Left forelimb (tissue), 1 donor: Measurements from ENCODE around the gene ZNF79.
A peak's percentile ranks its signal among the peaks of the same experiment; 100 is the strongest.

Source experiments
- DNase-seq: peaks from one replicate; pipeline ENCODE4 v3.0.0-alpha.2; 2018; ENCODE audit warnings: low spot score

ZNF79 gene

DNA sequence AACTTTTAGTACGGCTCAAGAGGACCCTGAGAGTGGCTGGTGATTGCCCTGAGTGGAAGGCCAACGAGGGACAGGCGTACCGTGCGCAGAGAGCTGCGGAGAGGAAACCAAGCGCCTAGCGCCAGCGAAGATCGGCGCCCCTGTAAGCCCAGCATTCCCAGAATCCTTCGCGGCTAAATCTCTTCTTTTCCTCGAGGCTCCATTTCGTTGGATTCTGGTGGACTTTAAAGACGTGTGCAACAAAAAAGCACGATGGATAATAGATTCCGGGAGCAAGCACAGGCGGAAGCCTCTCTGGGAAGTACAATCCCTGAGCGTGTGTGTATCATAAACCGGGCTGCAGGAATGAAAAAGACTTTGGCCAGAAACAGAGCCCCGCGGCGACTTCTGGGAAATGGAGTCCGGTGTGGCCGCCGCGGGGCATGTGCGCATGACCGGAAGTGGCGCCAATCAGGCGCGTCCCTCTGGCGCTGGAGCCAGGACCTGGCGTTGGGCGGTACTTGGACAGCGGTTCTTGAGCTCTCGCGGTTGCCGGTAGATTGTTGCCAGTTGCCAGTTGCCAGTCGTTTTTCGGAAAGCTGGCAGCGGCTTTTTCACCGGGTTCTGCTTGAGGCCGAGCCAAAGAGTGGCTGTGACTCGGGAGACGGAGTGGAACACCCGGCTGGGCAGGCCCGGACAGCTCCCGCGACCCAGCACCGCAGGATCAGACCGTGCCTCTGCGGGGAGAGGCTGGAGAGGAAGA is at the start of gene ZNF79:
TSS of gene ZNF79 (plus strand) at position 449 of the 742 bp plus-strand sequence. CDS start 406 bp downstream, outside the sequence.
- peak; percentile 98 for DNase-seq

DNA sequence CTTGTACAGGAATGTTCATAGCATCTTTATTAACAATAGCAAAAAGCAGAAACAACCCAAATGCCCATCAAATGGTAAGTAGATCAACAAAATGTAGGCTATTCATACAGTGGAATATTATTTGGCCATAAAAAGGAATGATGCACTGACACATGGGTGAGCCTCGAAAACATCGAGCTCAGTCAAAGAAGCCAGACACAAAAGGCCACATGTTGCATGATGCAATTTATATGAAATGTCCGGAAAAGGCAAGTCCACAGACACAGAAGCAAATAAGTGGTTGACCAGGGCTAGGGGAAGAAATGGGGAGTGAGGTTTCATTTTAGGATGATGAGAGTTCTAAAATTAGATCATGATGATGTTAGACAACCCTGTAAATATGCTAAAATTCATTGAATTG is 43.7 kb upstream of the ZNF79 start:
- DNase-seq: no peak

DNA sequence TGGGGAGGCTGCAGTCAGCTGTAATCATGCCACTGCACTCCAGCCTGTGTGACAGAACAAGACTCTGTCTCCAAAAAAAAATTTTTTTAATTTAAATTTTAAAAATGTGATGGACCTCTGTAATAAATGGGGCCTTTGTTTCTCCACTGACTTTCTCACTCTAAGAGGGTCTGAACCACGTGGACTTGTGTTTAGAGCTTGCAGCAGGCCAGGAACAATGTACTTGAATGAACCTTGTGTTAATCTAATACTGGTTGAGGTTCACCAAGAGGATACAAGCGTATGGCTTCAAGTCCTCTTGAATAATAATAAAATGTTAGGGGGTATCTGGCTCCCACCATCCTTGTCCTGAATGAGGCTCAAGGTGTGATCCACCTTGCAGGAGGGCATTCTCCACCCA is 41.6 kb upstream of the ZNF79 start:
- DNase-seq: no peak

DNA sequence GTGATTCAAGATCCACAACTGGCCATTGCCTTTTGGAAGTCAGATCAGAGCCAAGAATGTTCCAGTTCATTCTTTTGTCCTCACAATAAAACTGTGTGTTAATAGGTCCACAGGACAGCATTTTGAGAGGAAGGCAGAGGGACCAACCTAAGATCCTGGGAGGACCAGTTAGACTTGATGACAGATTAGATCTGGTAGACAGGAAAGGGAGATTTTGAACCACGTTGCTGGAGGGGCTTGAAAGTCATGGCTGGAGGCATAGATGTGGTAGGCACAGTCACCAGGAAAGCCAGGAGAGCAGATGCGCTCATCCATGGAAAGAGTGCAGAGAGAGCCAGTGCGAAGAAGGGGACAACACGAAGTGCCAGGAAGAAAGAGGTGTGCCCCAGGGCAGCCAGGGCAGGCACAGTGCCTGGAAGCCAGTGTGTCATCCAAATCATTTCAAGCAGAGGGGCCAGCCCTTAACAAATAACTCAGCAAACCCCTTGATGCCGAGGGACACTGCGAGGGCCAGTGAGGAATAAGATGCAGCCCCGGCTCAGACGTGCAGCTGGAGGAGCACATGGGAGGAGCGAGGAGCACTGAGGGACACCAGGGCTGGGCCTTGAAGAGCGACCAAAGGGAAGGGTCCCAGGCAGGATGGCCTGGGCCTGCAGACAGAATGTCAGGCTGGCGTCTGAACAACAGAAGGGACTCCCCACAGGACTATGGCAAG is 40.0 kb upstream of the ZNF79 start:
- no peak for DNase-seq

DNA sequence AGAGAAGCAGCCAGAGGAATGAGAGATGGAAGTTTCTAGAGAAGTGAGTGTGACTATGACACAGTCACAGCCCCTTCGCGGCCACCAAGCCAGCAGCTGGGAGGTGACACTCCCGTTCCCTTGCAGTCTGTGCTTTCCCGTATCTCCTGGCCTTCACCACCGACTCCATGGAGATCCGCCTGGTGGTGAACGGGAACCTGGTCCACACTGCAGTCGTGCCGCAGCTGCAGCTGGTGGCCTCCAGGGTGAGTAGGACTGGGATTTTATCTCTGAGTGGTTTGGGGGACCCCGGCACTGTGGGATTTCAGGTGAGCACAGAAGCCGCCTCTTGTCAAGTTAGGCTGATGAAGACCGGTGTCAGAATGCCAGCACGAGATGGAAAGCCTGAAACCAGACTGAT is 39.3 kb upstream of the ZNF79 start:
- no peak for DNase-seq

DNA sequence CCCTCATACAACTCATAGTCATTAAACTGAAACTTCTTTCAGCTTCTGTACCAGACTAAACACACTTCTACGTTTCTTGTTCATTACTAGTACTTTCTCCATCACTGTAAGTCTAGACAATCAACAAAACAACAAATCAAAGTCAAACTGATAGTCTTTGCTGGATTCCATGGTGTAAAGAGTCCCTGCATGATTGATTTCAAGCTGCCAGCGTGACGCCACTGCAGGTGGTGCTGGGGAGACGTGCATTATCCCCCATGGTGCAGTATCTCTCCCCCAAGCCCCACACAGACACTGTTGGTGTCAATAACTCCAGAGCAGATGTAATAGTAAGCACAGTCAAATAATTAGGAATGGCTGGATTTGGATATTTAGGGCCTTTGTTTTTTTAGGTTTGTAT is 37.9 kb upstream of the ZNF79 start:
- no peak for DNase-seq

DNA sequence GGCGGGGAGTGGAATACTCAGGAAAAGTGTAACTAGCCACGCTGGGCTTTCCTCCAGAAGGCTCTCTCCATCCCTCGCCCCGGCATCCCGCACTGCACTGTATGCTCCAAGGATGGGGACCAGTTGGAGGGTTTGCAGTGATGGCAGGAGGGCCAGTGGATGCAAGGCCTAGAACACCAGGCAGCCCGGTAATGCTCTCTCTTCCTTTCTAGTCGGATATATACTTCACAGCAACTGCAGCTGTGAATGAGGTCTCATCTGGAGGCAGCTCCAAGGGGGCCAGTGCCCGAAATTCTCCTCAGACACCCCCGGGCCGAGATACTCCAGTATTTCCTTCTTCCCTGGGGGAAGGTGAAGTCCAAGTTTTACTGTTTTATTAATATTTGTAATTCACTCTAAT is 37.2 kb upstream of the ZNF79 start:
- no peak for DNase-seq

DNA sequence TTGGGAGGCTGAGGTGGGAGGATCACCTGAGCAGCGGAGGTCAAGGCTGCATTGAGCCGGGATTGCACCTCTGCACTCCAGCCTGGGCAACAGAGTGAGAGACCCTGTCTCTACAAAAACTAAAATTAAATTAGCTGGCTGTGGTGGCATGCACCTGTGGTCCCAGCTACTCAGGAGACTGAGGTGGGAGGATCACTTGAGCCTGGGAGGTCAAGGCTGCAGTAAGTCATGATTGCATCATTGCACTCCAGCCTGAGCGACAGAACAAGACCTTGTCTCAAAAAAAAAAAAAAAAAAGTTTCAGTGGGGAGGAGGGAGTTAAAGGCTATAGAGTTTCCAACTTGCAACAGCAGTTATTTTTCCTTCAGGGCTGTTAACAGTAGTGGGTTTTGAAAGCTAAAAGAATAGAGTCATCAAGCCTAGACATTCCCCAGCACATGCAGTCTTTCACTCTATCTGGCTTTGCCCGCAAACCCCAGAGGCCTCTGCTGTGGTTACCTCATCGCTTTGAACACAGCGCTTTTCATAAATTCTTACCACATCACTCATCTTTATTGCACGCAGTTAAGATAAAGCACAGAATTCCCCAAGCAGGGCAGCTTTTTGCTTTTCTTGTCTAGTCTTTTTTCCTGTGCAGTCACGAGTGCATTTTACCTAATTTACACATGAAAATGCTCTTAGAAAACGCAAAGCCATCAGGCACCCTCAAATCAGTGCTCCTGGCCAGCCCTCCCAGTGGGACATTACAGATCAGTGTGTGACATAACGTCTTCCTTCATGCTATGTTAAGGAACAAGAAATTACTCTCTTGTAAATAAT is 35.9 kb upstream of the ZNF79 start:
- no peak for DNase-seq

DNA sequence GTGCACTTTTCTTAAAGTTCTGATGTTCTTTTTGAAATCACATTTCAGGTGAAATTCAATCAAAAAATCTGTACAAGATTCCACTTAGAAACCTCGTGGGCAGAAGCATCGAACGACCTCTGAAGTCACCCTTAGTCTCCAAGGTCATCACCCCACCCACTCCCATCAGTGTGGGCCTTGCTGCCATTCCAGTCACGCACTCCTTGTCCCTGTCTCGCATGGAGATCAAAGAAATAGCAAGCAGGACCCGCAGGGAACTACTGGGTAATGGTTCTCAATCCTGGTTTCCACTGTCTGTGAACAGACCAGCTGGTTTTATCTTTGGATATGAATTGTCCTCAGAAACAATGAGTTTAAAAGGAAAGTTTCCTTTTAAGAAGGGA is 35.3 kb upstream of the ZNF79 start:
- no peak for DNase-seq

DNA sequence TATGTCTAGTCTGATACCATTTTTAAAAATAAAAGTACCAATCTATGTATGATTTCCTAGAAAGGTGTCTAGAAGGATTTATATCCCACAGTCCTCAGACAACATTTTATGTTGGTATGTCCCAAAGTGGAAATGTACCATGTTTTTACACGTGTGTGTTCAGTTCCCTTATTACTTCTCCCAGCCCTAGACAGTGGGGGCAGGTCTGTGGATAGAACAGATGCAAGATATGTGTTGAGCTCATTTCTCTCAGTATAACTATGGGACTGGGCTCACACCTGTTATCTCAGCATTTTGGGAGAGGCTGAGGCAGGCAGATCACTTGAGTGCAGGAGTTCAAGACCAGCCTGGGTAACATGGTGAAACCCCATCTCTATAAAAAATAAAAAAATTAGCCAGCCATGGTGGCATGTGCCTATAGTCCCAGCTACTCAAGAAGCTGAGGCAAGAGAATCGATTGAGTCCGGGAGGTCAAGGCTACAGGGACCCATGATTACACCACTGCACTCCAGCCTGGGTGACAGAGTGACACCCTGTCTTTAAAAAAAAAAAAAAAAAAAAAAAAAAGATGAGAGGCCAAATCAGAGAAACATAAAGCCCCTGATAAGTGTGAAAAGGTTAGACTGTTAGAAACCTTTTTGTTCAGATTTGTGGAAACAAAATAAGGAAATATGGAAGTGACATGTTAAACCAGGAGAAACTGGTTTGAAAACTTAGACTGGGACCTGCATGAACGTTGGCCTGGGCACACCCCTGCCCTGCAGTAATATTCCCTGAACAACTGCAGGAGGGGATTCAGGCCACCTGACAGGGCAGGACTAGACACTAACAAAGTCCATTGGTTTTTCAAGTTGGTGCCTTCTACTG is 34.6 kb upstream of the ZNF79 start:
- no peak for DNase-seq

DNA sequence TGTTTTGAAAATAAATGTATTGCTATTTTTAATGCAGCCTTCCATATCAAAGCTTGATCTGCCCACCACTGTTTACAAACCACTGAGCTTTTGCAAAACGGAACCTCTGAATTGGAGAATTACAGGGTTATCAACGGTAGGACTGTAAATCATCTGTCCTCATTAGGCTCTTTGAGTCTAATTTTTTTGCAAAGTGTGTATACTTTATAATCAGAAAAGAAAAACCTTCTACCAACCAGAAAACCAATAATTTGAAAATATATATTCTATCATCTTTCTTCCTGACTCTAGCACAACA is 34.0 kb upstream of the ZNF79 start:
- DNase-seq: no peak

DNA sequence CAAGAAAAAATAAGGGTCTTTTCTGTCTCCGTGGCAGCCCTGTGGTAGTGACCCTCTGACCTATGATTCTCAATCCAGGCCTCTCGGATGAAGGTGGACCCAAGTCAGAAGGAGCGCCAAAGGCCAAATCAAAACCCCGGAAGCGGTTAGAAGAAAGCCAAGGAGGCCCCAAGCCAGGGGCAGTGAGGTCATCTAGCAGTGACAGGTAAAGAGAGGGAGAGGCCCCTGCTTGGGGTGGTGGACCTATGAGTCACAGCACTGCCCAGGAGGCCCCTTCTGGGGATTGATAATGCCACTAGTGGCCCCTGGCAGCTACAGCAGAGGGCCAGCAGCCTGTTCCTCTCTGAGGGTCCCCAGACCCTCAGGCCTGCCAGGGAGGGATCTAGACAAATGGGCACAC is 33.6 kb upstream of the ZNF79 start:
- no peak for DNase-seq

DNA sequence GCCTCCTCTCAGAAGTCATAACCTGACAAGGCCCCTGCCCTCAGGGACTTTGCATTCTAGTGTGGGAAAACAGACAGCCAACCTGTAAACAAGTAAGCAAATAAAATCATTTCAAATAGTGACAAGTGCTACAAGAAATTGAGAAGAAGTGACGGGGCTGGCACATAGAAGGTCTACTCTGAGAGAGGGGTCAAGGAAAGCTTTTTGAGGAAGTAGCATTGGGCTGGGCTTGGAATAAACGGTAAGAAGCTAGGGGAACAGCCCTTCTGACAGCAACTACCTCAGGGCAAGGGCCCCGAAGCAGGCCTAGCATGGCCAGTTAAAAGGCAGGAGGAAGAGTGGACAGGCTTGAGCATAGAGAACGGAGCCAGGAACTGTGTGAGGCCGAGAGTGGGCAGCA is 32.0 kb upstream of the ZNF79 start:
- no peak for DNase-seq

DNA sequence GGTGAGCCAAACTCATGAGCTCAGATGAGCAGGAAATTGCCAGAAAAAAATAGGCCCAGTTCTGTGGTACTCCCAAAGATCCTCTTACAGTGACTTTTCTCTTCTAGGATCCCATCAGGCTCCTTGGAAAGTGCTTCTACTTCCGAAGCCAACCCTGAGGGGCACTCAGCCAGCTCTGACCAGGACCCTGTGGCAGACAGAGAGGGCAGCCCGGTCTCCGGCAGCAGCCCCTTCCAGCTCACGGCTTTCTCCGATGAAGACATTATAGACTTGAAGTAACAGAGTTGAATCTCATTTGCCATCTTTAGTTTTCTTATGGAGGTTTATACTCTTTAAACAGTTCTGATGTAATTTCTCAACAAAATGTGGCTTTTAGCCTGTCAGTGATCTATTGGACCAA is 31.2 kb upstream of the ZNF79 start:
- DNase-seq: no peak

DNA sequence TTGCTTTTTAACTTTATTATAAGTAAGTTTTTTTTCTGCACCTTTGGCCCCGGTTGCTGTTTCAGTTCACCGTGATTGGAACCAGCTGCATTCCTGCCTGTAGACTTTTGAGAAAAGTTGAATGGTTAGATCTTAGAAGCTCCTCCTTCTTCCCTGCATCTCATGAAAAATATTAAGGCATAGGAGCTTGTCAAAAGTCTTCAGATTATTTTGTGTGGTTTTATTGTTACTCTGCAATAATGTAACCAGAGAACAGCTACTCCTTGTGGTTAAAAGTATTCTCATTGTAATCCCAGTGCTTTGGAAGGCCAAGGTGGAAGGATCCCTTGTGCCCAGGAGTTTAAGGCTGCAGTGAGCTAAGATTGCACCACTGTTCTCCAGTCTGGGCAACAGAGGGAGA is 30.5 kb upstream of the ZNF79 start:
- DNase-seq: no peak

DNA sequence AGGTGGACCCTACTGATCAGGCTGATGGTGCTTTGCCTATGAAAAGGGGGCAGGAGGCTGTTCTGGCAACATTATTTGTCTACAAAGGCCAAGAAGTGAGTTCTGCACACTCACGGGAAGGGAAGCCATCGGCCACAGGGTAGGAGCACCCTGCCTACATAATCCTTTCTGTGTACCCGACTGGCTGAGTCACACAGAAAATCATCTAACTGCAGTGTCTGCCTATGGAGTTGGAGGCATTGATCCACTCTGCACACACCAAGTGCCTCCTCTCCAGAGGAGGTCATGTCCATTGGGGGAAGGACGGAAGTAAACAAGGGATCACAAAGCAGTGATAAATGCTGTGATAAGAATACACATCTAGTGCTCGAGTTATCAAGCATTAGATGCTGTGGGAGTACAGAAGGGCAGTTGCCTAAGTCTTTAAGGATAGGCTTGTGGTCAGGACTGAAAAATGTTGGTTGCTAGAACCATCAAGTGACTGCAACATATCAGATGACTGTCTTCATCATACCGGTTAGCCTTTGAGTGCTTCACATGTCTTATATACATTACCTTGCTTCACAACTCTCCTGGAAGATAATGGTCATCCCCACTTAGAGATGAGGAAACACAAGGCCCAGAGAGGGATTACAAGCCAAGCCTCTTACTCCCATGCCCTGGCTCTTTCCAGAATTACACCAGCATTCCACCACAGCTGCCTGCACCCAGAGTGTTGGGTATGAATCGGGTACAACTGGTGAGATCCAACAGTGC is 28.5 kb upstream of the ZNF79 start:
- DNase-seq: no peak

DNA sequence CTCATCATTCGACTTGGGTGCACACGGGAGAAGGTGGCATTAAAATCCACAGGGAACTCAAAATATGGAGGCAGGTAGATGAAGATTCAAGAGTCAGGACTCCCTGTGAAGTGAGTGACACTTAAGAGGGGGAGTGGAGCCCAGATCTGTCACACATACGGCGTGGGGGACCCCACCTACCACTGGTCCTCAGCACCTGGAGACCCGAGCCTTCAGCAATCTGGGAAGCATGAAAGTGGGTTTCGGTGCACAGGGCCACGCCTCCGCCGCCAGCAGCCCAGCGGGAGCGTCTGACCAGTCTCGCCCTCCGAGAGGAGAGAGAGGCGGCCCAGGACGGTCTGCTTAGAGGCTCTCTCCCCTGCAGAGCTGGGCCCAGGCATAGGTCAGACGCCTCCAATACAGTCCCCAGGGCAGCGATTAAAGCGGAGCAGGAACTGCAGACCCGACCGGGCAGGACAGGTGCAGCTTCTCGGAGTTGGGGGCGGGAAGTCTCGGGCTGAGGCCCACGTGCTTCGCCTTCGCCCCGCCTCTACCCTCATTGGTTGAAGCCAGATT is 27.9 kb upstream of the ZNF79 start:
- no peak for DNase-seq

DNA sequence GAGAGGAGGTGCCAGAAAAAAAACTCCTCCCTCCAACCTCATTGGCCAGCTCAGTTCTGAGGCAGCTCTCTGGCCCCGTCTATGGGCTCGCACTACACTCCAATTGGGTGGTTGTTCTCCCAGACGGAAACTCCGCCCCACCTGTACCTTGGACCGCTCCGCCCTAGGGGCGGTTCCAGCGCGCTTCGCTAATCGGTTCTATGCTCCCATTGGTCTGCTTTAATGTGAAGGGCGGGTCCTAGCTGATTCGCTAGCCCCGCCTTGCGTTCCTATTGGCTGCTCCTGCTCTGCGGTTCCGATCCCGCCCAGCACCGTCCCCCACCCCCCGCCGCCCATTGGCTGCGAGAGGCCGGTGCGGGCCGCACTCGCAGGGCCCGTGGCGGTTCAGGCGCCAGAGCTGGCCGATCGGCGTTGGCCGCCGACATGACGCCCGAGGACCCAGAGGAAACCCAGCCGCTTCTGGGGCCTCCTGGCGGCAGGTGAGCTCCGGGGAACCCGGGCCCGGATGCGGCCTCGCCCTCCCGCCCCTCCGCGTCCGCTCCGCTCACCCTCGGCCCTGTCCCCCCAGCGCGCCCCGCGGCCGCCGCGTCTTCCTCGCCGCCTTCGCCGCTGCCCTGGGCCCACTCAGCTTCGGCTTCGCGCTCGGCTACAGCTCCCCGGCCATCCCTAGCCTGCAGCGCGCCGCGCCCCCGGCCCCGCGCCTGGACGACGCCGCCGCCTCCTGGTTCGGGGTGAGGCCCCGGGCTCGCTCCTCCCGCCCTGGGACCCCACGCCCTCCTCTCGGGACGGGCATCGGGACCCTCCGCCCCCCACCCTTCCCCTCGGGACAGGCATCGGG is 27.2 kb upstream of the ZNF79 start, which contains the start of gene SLC2A8:
TSS of gene SLC2A8 (plus strand) at position 362 of the 838 bp plus-strand sequence. CDS start at position 424, 62 bp downstream.
- peak; percentile 98 for DNase-seq

DNA sequence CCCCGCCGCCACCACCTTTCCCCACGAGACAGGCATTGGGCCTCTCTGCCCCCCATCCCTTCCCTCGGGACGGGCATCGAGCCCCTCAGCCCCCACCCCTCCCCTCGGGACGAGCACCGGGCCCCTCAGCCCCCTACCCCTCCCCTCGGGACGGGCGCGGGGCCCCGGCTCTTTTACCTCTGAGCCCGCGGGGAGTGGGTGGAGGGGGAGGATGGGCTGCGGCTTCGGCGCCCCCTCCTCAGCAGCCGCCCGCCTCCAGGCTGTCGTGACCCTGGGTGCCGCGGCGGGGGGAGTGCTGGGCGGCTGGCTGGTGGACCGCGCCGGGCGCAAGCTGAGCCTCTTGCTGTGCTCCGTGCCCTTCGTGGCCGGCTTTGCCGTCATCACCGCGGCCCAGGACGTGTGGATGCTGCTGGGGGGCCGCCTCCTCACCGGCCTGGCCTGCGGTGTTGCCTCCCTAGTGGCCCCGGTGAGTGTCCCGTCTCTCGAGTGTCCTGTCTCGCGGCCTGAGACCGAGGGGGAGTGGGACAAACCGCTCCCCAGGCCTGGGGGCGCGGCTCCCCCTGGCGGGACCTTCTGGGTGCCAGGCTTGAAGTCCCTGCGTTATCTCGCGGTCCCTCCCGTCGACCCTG is 26.4 kb upstream of the ZNF79 start:
- no peak for DNase-seq

DNA sequence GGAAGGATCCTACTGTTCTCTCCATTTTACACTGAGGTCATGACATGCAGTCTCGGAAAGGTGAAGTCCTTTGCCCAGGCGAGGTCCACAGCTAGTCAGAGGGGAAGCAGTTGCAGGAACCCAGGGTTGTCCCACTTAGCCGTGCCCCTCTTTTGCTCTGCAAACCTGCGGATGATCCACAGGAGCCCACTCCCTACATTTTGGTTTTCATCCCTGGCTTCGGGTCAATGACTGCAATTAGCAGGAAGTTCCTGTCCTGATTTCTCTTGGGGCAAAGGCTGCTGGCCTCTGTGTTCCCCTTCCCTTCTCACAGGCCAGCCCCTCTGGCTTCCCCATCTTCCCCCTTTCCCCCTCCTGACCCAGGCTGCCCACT is 25.9 kb upstream of the ZNF79 start:
- no peak for DNase-seq
